Measurements from ENCODE around the gene ARHGAP28.

The ARHGAP28 gene

DNA sequence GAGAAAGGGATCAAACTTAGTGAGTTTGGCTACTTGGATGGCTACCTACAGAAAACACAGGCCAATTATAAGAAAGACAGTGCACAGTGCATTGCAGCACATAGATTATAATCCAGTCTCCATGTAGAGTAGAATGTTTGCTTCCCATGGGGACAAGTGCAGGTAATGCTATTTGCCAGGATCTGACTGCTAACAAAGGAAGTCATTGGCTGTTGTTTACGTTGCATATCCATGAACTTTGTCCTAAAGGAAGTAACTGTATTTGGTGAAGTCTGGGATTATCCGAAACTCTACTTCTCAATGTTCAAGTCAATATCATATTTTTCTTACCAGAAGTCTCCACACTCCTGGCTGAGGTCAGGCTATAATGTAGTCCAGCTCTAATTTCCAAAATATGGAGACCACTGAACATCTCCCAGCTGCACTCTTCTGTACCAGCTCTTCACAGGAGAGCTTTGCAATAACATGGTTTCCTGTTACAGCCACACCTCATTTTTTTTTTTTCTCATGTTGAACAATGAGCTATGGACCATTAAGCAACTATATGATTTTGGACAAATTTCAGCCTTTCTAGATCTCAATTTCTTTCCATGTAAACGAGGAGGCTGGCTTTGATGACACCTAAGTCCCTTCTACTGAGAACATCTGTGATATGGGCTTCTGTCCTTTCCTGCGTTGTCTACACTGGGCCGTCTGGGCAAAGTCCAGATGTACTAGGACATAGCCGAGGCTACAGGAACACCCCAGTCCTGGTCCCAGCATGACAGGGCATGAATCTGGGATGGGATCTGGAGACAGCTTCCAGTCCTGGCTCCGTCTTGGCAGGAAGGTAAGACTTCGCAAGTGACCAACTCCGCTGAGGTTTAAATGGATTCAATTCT, 233.3 kb downstream of the ARHGAP28 start:
- Histone ChIP-seq H3K9me3 (ENCODE audit: severe bottlenecking) (no peaks in the 10 kb centered on the region), H3K4me3 (ENCODE audit: low read depth, low read length) (no peak overlapping the region), H3K27me3 (ENCODE audit: insufficient read depth, low read depth, severe bottlenecking) (no peaks in the 10 kb centered on the region), H3K36me3 (no peaks in the 10 kb centered on the region), H3K27ac (no peak overlapping the region)
- DNase-seq: no peak
- TF ChIP-seq, protein P1, sequence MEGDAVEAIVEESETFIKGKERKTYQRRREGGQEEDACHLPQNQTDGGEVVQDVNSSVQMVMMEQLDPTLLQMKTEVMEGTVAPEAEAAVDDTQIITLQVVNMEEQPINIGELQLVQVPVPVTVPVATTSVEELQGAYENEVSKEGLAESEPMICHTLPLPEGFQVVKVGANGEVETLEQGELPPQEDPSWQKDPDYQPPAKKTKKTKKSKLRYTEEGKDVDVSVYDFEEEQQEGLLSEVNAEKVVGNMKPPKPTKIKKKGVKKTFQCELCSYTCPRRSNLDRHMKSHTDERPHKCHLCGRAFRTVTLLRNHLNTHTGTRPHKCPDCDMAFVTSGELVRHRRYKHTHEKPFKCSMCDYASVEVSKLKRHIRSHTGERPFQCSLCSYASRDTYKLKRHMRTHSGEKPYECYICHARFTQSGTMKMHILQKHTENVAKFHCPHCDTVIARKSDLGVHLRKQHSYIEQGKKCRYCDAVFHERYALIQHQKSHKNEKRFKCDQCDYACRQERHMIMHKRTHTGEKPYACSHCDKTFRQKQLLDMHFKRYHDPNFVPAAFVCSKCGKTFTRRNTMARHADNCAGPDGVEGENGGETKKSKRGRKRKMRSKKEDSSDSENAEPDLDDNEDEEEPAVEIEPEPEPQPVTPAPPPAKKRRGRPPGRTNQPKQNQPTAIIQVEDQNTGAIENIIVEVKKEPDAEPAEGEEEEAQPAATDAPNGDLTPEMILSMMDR (IDR thresholded peaks at IDR 0.05; ENCODE audit: low read depth, low read length): no peak

DNA sequence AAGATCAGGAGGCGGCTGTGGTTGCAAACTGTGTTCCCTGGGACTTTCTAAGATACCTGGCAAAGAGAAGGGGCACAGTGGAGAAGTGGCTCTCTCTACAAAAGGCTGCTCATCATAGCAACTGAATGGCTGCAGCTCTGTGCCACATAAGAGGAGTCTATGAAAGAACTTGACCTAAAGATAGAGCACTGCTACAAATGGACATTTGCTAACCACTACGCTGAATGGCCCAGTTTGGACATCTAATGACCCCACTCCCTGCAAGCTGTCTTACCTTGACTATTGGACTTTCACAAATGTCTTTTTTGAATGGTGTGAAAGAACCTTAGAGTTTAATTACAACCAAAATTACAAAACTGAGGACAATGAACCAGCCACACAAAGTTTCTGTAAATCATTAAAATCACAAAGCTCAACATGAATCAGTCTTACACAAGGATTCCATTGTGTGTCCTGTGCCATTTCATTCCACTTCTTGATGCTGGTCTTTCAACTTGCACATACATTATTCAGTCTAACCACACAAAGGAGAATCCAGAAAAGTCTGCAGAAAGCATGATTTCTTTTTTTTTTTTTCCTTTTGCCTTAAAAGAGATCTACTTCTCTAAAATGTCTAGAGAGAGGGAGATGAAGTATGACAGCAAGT, 234.1 kb downstream of the ARHGAP28 start:
- no peak overlapping the region for H3K4me3 ChIP-seq (ENCODE audit: low read depth, low read length)
- no peaks in the 10 kb centered on the region for H3K27me3 ChIP-seq (ENCODE audit: insufficient read depth, low read depth, severe bottlenecking)
- DNase-seq: no peak
- no peak overlapping the region for H3K27ac ChIP-seq
- no peaks in the 10 kb centered on the region for H3K36me3 ChIP-seq
- TF ChIP-seq, protein P1 (IDR thresholded peaks at IDR 0.05; ENCODE audit: low read depth, low read length): no peak
- H3K9me3 ChIP-seq (ENCODE audit: severe bottlenecking): no peaks in the 10 kb centered on the region

Data from WERI-Rb-1 (cell line).